ENCODE results near the gene PLAGL2.

Gene PLAGL2

GRCh38 chr20:32149566-32150170 lies 57.9 kb downstream of the PLAGL2 start:
- FAIRE-seq = no peak

- no peak for FAIRE-seq
These were observed 62.5 kb downstream of the PLAGL2 start for GRCh38 chr20:32144898-32145662.

- FAIRE-seq = no peak
These were observed 64.6 kb downstream of the PLAGL2 start for GRCh38 chr20:32142991-32143390.

Measured in endometrium (tissue), 2 donors.